Fibroblast of gingiva (primary cell): Measurements from ENCODE around the gene CRLF1.
"Not testable (repeated sequence)": the region's sequence is repeated elsewhere in the genome, so short reads cannot be mapped to it uniquely, and the experiment has no call there.

ENCODE experiments used
- DNase-seq: peaks from one replicate; pipeline ENCODE4 v3.0.0-alpha.2; 2011; ENCODE audit warnings: low read depth

The CRLF1 gene

GRCh38 chr19:18608805-18609716, 2.5 kb upstream of the CRLF1 start:
- no peak for DNase-seq

- DNase-seq: no peak
Observed at GRCh38 chr19:18608102-18608804, 1.7 kb upstream of the CRLF1 start.

DNA sequence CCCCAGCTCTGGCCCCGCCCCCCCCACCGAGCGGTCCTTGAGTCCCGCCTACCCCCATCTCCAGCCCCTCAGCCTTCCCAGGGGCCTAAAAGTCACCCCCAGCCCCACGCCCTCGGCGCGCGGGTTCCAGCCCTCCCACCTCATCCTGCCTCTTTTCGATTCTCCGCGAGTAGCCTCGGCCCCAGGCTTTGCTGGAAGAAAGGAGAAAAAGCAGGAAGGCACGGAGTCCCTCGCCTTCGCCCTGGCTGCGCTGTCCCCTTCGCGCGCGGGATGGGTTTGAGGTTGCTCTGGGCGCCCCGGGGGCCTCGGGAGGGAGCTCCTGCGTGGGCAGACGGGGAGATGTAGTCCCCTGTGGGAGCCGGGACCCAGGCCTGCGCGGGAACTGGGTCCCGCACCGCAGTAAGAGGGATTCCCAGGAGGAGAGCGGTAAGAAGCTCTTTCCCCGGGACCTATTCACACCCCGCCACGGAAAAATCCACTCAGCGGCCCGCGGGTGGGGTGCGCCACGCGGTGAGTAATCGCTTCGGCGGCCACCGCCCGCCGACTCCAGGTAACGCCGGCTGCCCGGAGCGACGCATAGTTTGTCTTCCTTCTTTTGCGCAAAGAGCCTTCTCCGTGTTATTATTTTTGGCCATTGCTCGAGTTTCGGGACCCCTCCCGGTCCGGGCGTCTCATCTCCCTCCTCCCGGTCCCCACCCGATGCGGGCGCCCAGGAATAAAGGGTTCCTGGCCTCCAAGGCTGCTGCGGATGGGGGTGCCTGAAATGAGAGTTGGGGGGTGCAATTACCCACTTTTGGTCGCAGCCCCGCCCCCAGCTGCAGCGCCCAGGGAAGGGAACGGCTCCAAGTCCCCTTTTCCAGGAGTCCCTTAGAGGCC, 865 bp upstream of the CRLF1 start:
- DNase-seq: no peak

- no peak for DNase-seq
Observed at GRCh38 chr19:18605546-18606280, 886 bp downstream of the CRLF1 start.

GRCh38 chr19:18605196-18605545, 1.4 kb downstream of the CRLF1 start:
- no peak for DNase-seq

GRCh38 chr19:18604820-18605159, 1.8 kb downstream of the CRLF1 start:
- no peak for DNase-seq

- DNase-seq: no peak
Observed at GRCh38 chr19:18603958-18604819, 2.4 kb downstream of the CRLF1 start.

DNA sequence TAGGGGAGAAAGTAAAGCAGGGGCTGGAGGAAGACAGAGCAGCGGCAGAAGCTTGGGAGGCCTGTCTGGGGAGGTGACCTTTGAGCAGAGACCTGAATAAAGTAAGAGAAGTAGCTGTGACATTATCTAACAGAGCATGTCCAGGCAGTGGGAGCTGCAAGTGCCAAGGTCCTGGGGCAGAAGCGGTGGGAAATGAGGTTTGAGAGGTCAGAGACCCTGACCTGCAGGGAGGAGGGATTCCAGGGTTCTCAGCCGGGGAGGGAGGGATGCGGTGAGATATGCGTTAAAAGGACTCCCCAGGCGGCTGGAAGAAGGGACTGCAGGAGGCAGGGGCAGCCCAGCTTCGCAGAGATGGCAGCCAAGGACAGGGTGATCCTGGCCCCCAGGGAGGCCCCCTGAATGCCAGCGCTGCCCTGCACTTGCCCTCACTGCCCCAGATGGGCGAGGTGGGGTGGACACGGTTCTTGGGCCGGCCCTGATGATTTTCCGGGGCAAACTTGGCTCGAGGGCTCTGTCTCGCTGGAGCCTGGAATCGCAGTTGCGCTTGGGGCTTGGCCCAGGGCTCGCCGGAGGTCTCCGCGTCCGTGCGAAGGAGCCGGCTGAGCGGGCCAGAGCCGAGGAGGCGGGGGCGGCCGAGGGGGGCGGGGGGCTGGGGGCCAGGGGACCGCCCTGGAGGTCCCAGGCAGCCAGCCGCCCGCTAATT, 3.2 kb downstream of the CRLF1 start:
- no peak for DNase-seq

GRCh38 chr19:18601875-18602274, 4.7 kb downstream of the CRLF1 start:
- DNase-seq: no peak

- DNase-seq: not testable (repeated sequence)
Observed at GRCh38 chr19:18600692-18601397, 5.8 kb downstream of the CRLF1 start.

GRCh38 chr19:18599485-18599884, 7.1 kb downstream of the CRLF1 start:
- no peak for DNase-seq

- no peak for DNase-seq
Observed at GRCh38 chr19:18597809-18598660, 8.6 kb downstream of the CRLF1 start.

DNA sequence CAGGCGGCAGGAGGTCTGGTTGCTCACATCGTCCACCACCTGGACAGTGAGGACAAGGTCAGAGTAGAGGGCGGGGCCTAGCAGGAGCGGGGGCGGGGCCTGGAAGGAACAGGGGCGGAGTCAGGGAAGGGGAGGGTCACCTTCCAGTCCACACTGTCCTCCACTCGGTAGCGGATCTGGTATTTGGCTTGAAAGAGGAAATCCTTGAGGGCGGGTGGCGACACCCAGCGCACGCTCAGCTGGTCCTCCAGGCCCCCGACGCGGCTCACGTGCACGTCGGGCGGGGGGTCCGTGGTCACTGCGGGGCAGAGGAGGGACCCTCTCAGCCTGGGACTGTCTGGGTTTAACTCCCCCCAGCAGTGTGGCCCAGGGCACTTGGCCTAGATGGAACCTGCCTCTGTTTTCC, 9.8 kb downstream of the CRLF1 start:
- no peak for DNase-seq

- no peak for DNase-seq
Observed at GRCh38 chr19:18595475-18595874, 11.1 kb downstream of the CRLF1 start.

GRCh38 chr19:18594824-18595373, 11.7 kb downstream of the CRLF1 start:
- no peak for DNase-seq

GRCh38 chr19:18594096-18594823, 12.3 kb downstream of the CRLF1 start:
- DNase-seq: peak; percentile 75

GRCh38 chr19:18593367-18594095, 13.1 kb downstream of the CRLF1 start:
- DNase-seq: no peak
